HepG2 (cell line): Measurements from ENCODE around the gene GCH1.

ENCODE experiments used
- CEBPB ChIP-seq: IDR thresholded peaks from 2 replicates; pipeline ENCODE4 v1.6.1; 2011; ENCODE audit warnings: low read depth, low read length, improper control_type of control experiment, borderline replicate concordance
- ETV6 ChIP-seq: sonication (generic); formaldehyde crosslinking; conservative IDR thresholded peaks from 2 replicates; pipeline ENCODE4 v1.4.0; 2020; ENCODE audit warnings: missing genetic modification reagents
- PCBP2 ChIP-seq: fragments of 200-400 bp; formaldehyde crosslinking; optimal IDR thresholded peaks from 2 replicates; pipeline ENCODE3; 2018; ENCODE audit warnings: low read length, low read depth; ENCODE audit not compliant: poor library complexity, severe bottlenecking
- SIN3A ChIP-seq: IDR thresholded peaks from 2 replicates; pipeline ENCODE4 v1.6.1; 2011; ENCODE audit warnings: low read depth, mild to moderate bottlenecking, control low read depth, low read length, borderline replicate concordance
- SP1 ChIP-seq, 2 experiments: fragments of 450-650 bp in 1 of 2; sonication (generic) in 1 of 2; formaldehyde crosslinking in 1 of 2; IDR thresholded peaks; 2 replicates each; pipeline versions ENCODE4 v1.4.0 to v1.6.1; 2016 to 2020; ENCODE audit warnings: missing genetic modification reagents in 1 of 2
- TF ChIP-seq, protein P1 (sequence below): IDR thresholded peaks from 2 replicates; pipeline ENCODE4 v1.6.1; 2012; ENCODE audit warnings: inconsistent platforms

DNA sequence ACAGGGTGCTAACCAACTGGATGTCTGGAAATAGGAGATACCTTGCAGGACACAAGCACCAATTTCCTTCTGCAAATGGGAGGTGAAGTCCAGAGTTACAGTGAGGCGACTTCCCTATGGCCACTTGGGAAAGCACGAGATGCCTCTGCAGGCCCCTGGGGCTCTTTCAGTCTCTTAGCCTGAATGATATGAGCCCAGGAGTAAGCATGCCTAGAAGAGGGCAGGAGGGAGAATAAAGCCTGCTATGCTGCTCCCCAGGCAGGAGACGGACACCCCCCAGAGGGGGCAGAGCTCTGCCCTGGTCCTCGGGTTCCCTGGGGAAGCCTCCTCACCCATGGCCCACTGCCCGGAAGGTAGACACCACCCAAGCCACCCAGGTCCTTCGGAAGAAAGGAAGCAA lies 105.1 kb downstream of the GCH1 start:
- TF ChIP-seq, protein P1, sequence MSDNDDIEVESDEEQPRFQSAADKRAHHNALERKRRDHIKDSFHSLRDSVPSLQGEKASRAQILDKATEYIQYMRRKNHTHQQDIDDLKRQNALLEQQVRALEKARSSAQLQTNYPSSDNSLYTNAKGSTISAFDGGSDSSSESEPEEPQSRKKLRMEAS = no peak
- TF ChIP-seq ETV6 (CRISPR knock-in tag) (no peak), SP1 (IDR thresholded peaks at IDR 0.05) (no peak), SP1 (CRISPR knock-in tag; IDR thresholded peaks at IDR 0.05) (no peak), CEBPB (no peak), PCBP2 (no peak), SIN3A (no peak)
